CD4-positive, alpha-beta T cell (primary cell): ENCODE data around the gene TDRD5. TPM values are rescaled to one million over a fixed set of nuclear protein-coding genes. Genes with fewer than 3 reads are reported as not detected.

Experiments
- ATAC-seq: fragments of 200-7000 bp; cut with Tn5 transposase; one replicate; pipeline ENCODE4 v1.10.0; 2022; ENCODE audit warnings: mild to moderate bottlenecking; ENCODE audit not compliant: poor library complexity
- CTCF ChIA-PET: fragments of 350-600 bp; sonication (Branson Sonifier 250); formaldehyde crosslinking; loops from one replicate; lab custom pipeline; 2021; ENCODE audit warnings: antibody characterized with exemption, inconsistent platforms; lab: Charles Lee
- POLR2A ChIA-PET: fragments of 350-600 bp; sonication (Branson Sonifier 250); formaldehyde crosslinking; loops from one replicate; lab custom pipeline; 2021; ENCODE audit warnings: antibody characterized with exemption, inconsistent platforms; lab: Charles Lee
- DNase-seq, 14 experiments: peaks; one replicate each; pipeline ENCODE4 v3.0.0-alpha.2; 2013 to 2020; ENCODE audit warnings: mixed read lengths in 2 of 14
- H3K27ac ChIP-seq, 2 donors: one replicate each; pipeline versions ENCODE4 v1.5.1 to v1.7.0; 2013; ENCODE audit warnings: low read length in 2 of 2, low read depth in 1 of 2, mild to moderate bottlenecking in 1 of 2
- H3K27me3 ChIP-seq, 2 experiments: 1 replicate in 1 of 2; 2 replicates in 1 of 2; pipeline versions ENCODE4 v1.6.1 to v1.7.0; 2013; ENCODE audit warnings: low read length in 2 of 2, control low read depth in 1 of 2, mild to moderate bottlenecking in 1 of 2, moderate library complexity in 1 of 2; ENCODE audit not compliant: insufficient read depth in 2 of 2, control insufficient read depth in 1 of 2
- H3K36me3 ChIP-seq: one replicate; pipeline ENCODE4 v1.6.1; 2013; ENCODE audit warnings: low read length, control low read depth; ENCODE audit not compliant: insufficient read depth
- H3K4me1 ChIP-seq: one replicate; pipeline ENCODE4 v1.6.1; 2013; ENCODE audit warnings: low read length, control low read depth; ENCODE audit not compliant: insufficient read depth
- H3K4me3 ChIP-seq: one replicate; pipeline ENCODE4 v1.5.1; 2013; ENCODE audit warnings: mild to moderate bottlenecking, low read length, moderate library complexity
- H3K9me3 ChIP-seq, 2 experiments: 1 replicate in 1 of 2; 2 replicates in 1 of 2; pipeline versions ENCODE4 v1.6.1 to v1.7.0; 2013; ENCODE audit warnings: low read length in 2 of 2, mild to moderate bottlenecking in 2 of 2, control low read depth in 1 of 2, moderate library complexity in 1 of 2; ENCODE audit not compliant: control insufficient read depth in 1 of 2, insufficient read depth in 1 of 2
- H3K27ac Mint-ChIP-seq: one replicate; pipeline ENCODE4 v1.8.0; 2020; ENCODE audit warnings: mixed read lengths
- H3K27me3 Mint-ChIP-seq: one replicate; pipeline ENCODE4 v1.8.0; 2021; ENCODE audit warnings: mixed read lengths
- H3K36me3 Mint-ChIP-seq: one replicate; pipeline ENCODE4 v1.8.0; 2021; ENCODE audit warnings: low read depth, mixed read lengths
- H3K4me1 Mint-ChIP-seq: one replicate; pipeline ENCODE4 v1.8.0; 2021; ENCODE audit warnings: low read depth, mixed read lengths
- H3K4me3 Mint-ChIP-seq: one replicate; pipeline ENCODE4 v1.8.0; 2020; ENCODE audit warnings: mild to moderate bottlenecking, mixed read lengths
- H3K9me3 Mint-ChIP-seq: one replicate; pipeline ENCODE4 v1.8.0; 2020; ENCODE audit warnings: mixed read lengths
- CTCF ChIP-seq: fragments of 200-600 bp; IDR thresholded peaks from one replicate; pipeline ENCODE4 v1.8.0; 2022; ENCODE audit warnings: antibody characterized with exemption, mild to moderate bottlenecking
- intact Hi-C, 2 experiments: fragments of 100-400 bp; cut with DNase I in 1 of 2; cut with micrococcal nuclease in 1 of 2; formaldehyde crosslinking; loops; one replicate each; pipeline versions ENCODE4 v1.15.1 to v1.9.0; 2023 to 2025; cut with DNase I, micrococcal nuclease
- polyA plus RNA-seq, 2 donors: library from polyadenylated mRNA; unstranded; fragments of 120-200 nt; gene quantifications; one replicate each; pipeline ENCODE4 v1.2.1, GENCODE V29; 2013
- total RNA-seq, 174 experiments: library from RNA in 2 of 174; stranded (reverse) in 2 of 174; gene quantifications; one replicate each; pipeline ENCODE4 v1.2.3 and lab custom pipeline; 2021 to 2026

TDRD5 gene
- total RNA-seq (not detected), total RNA-seq (lab: John Stamatoyannopoulos, UW) (0 to 0.09 (median 0) reads per million in 172 experiments)
- polyA plus RNA-seq (2013, experiment 1 of 2): not detected
- polyA plus RNA-seq (2013, experiment 2 of 2): not detected

- Mint-ChIP-seq H3K9me3 (no peaks in the 10 kb centered on the region), H3K27me3 (peaks cover 73% of the 10 kb centered on the region), H3K36me3 (no peaks in the 10 kb centered on the region), H3K4me1 (no peaks in the 10 kb centered on the region), H3K27ac (no peak within 1 kb of the TSS), H3K4me3 (no peak within 1 kb of the TSS)
- intact Hi-C loops: no loop called here
- no peaks in the 10 kb centered on the region for H3K4me1 ChIP-seq
- H3K27ac ChIP-seq: no peak within 1 kb of the TSS
- CTCF ChIA-PET: no interaction called here
- H3K36me3 ChIP-seq: no peaks in the 10 kb centered on the region
- DNase-seq (peak in 1 of 14 experiments; percentile 3), ATAC-seq (no peak)
- H3K4me3 ChIP-seq: no peak within 1 kb of the TSS
- no peak for TF ChIP-seq CTCF
- peaks cover 0 to 18% of the 10 kb centered on the region in 2 experiments for H3K9me3 ChIP-seq
- POLR2A ChIA-PET: interaction anchor here (0.6 kb wide), 1 partner anchor 1981 kb away, joined by 3 read pairs; no protein-coding TSS in a partner anchor
- peaks cover 25 to 29% of the 10 kb centered on the region in 2 experiments for H3K27me3 ChIP-seq
Measured at GRCh38 chr1:179591592-179592580, at the start of gene TDRD5. Gene TDRD5, plus strand, starts transcription at chr1:179591832. Its CDS starts 784 bp downstream, at chr1:179592616.

- Mint-ChIP-seq H3K27ac (no peak overlapping the region), H3K27me3 (peaks cover 19% of the 10 kb centered on the region), H3K4me1 (no peaks in the 10 kb centered on the region), H3K9me3 (no peaks in the 10 kb centered on the region), H3K4me3 (no peak overlapping the region), H3K36me3 (no peaks in the 10 kb centered on the region)
- peaks cover 0 to 5% of the 10 kb centered on the region in 2 experiments for H3K9me3 ChIP-seq
- no peak overlapping the region for H3K27ac ChIP-seq
- CTCF ChIA-PET: no interaction called here
- no peak for DNase-seq
- ATAC-seq: no peak
- no peak overlapping the region for H3K4me3 ChIP-seq
- intact Hi-C loops: no loop called here
- H3K4me1 ChIP-seq: no peaks in the 10 kb centered on the region
- H3K36me3 ChIP-seq: no peaks in the 10 kb centered on the region
- H3K27me3 ChIP-seq: peaks cover 0 to 5% of the 10 kb centered on the region in 2 experiments
- TF ChIP-seq CTCF: no peak
- POLR2A ChIA-PET: no interaction called here
Measured at GRCh38 chr1:179545321-179545720, 46.3 kb upstream of the TDRD5 start.

GRCh38 chr1:179547021-179547535, 44.6 kb upstream of the TDRD5 start:
- Mint-ChIP-seq H3K36me3 (no peaks in the 10 kb centered on the region), H3K27me3 (peaks cover 15% of the 10 kb centered on the region), H3K4me1 (no peaks in the 10 kb centered on the region), H3K27ac (no peak overlapping the region), H3K4me3 (no peak overlapping the region), H3K9me3 (no peaks in the 10 kb centered on the region)
- CTCF ChIA-PET: no interaction called here
- no peaks in the 10 kb centered on the region for H3K4me1 ChIP-seq
- H3K36me3 ChIP-seq: no peaks in the 10 kb centered on the region
- H3K27ac ChIP-seq: no peak overlapping the region
- peaks cover 0 to 5% of the 10 kb centered on the region in 2 experiments for H3K27me3 ChIP-seq
- intact Hi-C loops: no loop called here
- TF ChIP-seq CTCF: no peak
- no peak overlapping the region for H3K4me3 ChIP-seq
- ATAC-seq (no peak), DNase-seq (no peak)
- no peaks in the 10 kb centered on the region for H3K9me3 ChIP-seq
- POLR2A ChIA-PET: no interaction called here
